Frontal cortex (tissue), 1 donor: ENCODE measurements around the gene CWC25. TPM values are rescaled to one million over a fixed set of nuclear protein-coding genes. Genes with fewer than 3 reads are reported as not detected.

Experiments
- small RNA-seq: library from RNA; depleted of rRNA; stranded (forward); fragments of <200 nt; gene quantifications from one replicate; pipeline ENCODE3, GENCODE V24; 2014
- total RNA-seq: library from RNA; depleted of rRNA; stranded (reverse); fragments of >200 nt; gene quantifications from one replicate; pipeline ENCODE4 v1.2.3, GENCODE V29; 2014

CWC25 gene
- total RNA-seq, 1 donor from 2014 or later: 9.4 TPM

Small RNA genes within 50 kb of the gene (small RNA-seq; reads per million reads assigned to genes)
- not detected for gene MIR4727
- not detected for gene RNU6-866P
- not detected for gene SNORA21
- not detected for gene SNORA21B

Other genes with a start within 250 kb of the CWC25 start
- 23.6 TPM for gene SRCIN1, start 219.4 kb downstream of the CWC25 start, total RNA-seq
- 0.82 TPM for gene EPOP, start 150.4 kb downstream of the CWC25 start, total RNA-seq
- 16.3 TPM for gene MLLT6, start 120.0 kb downstream of the CWC25 start, total RNA-seq
- gene CISD3, start 95.0 kb downstream of the CWC25 start, total RNA-seq: 0.82 TPM
- 8.2 TPM for gene PCGF2, start 77.0 kb downstream of the CWC25 start, total RNA-seq
- 196 TPM for gene PSMB3, start 72.6 kb downstream of the CWC25 start, total RNA-seq
- 172 TPM for gene PIP4K2B, start 25.8 kb downstream of the CWC25 start, total RNA-seq
- gene RPL23, start 28.4 kb upstream of the CWC25 start, total RNA-seq: 1,517 TPM
- 44.0 TPM for gene LASP1, start 44.7 kb upstream of the CWC25 start, total RNA-seq
- gene FBXO47, start 142.1 kb upstream of the CWC25 start, total RNA-seq: not detected